SK-N-SH (cell line): ENCODE results near the gene PCGF3. TPM values are rescaled to one million over a fixed set of nuclear protein-coding genes. Genes with fewer than 3 reads are reported as not detected.

Experiments used
- CTCF ChIA-PET: fragments of 300-600, 350-600 bp; formaldehyde crosslinking; extraction: SDS; loops from one replicate; lab custom pipeline; 2021; lab: Yijun Ruan, JAX
- POLR2A ChIA-PET: fragments of 350-600 bp; sonication (Branson Sonifier 250); formaldehyde crosslinking; extraction: SDS; loops from one replicate; lab custom pipeline; 2020; ENCODE audit warnings: antibody characterized with exemption, inconsistent platforms; lab: Yijun Ruan, JAX
- DNase-seq: peaks from one replicate; pipeline ENCODE4 v3.0.0; 2012
- H2AFZ ChIP-seq: fragments of 200-600 bp; sonication (generic); 2 replicates; pipeline ENCODE4 v1.8.1; 2016; ENCODE audit warnings: antibody characterized with exemption, mild to moderate bottlenecking, low read depth
- H3F3A ChIP-seq: fragments of 200-600 bp; sonication (generic); replicated peaks from 2 replicates; pipeline ENCODE3; 2016; ENCODE audit warnings: antibody characterized with exemption, mild to moderate bottlenecking; ENCODE audit not compliant: insufficient read depth
- H3K27ac ChIP-seq, 2 experiments: fragments of 200-500 bp in 1 of 2; fragments of 200-600 bp in 1 of 2; sonication (Bioruptor generic) in 1 of 2; sonication (generic), shearing (Covaris generic) in 1 of 2; 2 replicates each; pipeline versions ENCODE4 v1.5.1 to v1.6.1; 2014 to 2016; ENCODE audit warnings: low read depth in 2 of 2, inconsistent platforms in 1 of 2, low read length in 1 of 2, mild to moderate bottlenecking in 1 of 2, mixed read lengths in 1 of 2
- H3K27me3 ChIP-seq: fragments of 200-600 bp; sonication (generic), shearing (Covaris generic); 2 replicates; pipeline ENCODE4 v1.6.1; 2016; ENCODE audit warnings: mixed run types; ENCODE audit not compliant: insufficient read depth
- H3K36me3 ChIP-seq, 2 experiments: fragments of 200-500 bp in 1 of 2; fragments of 200-600 bp in 1 of 2; sonication (Bioruptor generic) in 1 of 2; sonication (generic) in 1 of 2; replicated peaks in 1 of 2; 2 replicates each; pipeline versions ENCODE3 to v1.5.1; 2014 to 2016; ENCODE audit warnings: low read length in 1 of 2, mild to moderate bottlenecking in 1 of 2; ENCODE audit not compliant: insufficient read depth in 2 of 2, control insufficient read depth in 1 of 2
- H3K4me1 ChIP-seq, 2 experiments: fragments of 200-500 bp in 1 of 2; fragments of 200-600 bp in 1 of 2; sonication (Bioruptor generic) in 1 of 2; sonication (generic), shearing (Covaris generic) in 1 of 2; 2 replicates each; pipeline versions ENCODE4 v1.5.1 to v1.6.1; 2014 to 2016; ENCODE audit warnings: low read depth in 1 of 2, low read length in 1 of 2, mixed run types in 1 of 2; ENCODE audit not compliant: insufficient read depth in 2 of 2, control insufficient read depth in 1 of 2
- H3K4me2 ChIP-seq: fragments of 200-600 bp; sonication (generic), shearing (Covaris generic); 2 replicates; pipeline ENCODE4 v1.6.1; 2017; ENCODE audit warnings: mixed run types
- H3K4me3 ChIP-seq, 2 experiments: fragments of 200-500 bp in 1 of 2; fragments of 200-600 bp in 1 of 2; sonication (Bioruptor generic) in 1 of 2; sonication (generic), shearing (Covaris generic) in 1 of 2; 2 replicates each; pipeline versions ENCODE4 v1.5.1 to v1.8.1; 2014 to 2016; ENCODE audit warnings: low read depth in 2 of 2, inconsistent platforms in 1 of 2, low read length in 1 of 2, mild to moderate bottlenecking in 1 of 2, mixed read lengths in 1 of 2, moderate library complexity in 1 of 2
- H3K79me2 ChIP-seq: fragments of 200-600 bp; sonication (generic); 2 replicates; pipeline ENCODE4 v1.8.1; 2017; ENCODE audit warnings: mild to moderate bottlenecking; ENCODE audit not compliant: insufficient read depth
- H3K9ac ChIP-seq: fragments of 200-600 bp; sonication (generic); 2 replicates; pipeline ENCODE4 v1.6.1; 2017; ENCODE audit warnings: mixed run types
- H3K9me2 ChIP-seq: fragments of 200-600 bp; sonication (generic); 2 replicates; pipeline ENCODE4 v1.6.1; 2017; ENCODE audit warnings: mixed run types
- H3K9me3 ChIP-seq: fragments of 200-600 bp; sonication (generic); 2 replicates; pipeline ENCODE4 v1.6.1; 2017; ENCODE audit warnings: mixed run types, mild to moderate bottlenecking, moderate library complexity
- H4K20me1 ChIP-seq: fragments of 200-600 bp; sonication (generic); 2 replicates; pipeline ENCODE4 v1.6.1; 2017; ENCODE audit warnings: mild to moderate bottlenecking, mixed run types; ENCODE audit not compliant: insufficient read depth
- EZH2phosphoT487 ChIP-seq: fragments of 200-600 bp; sonication (generic); IDR thresholded peaks from 2 replicates; pipeline ENCODE4 v1.6.1; 2017; ENCODE audit warnings: low read depth, mixed run types, mild to moderate bottlenecking, antibody characterized with exemption, moderate library complexity, borderline replicate concordance
- FOSL2 ChIP-seq: IDR thresholded peaks from 2 replicates; pipeline ENCODE4 v1.4.0; 2012; ENCODE audit warnings: low read depth, mild to moderate bottlenecking, moderate library complexity, borderline replicate concordance
- GABPA ChIP-seq: IDR thresholded peaks from 2 replicates; pipeline ENCODE4 v1.4.0; 2012; ENCODE audit warnings: low read depth, mild to moderate bottlenecking
- GATA2 ChIP-seq: sonication (generic); formaldehyde crosslinking; IDR thresholded peaks from 2 replicates; pipeline ENCODE4 v1.5.0; 2020; ENCODE audit warnings: mild to moderate bottlenecking, missing genetic modification reagents
- MEF2A ChIP-seq: IDR thresholded peaks from 2 replicates; pipeline ENCODE4 v1.4.0; 2012; ENCODE audit warnings: low read depth, borderline replicate concordance
- MXI1 ChIP-seq: IDR thresholded peaks from 2 replicates; pipeline ENCODE4 v1.6.1; 2012; ENCODE audit warnings: mild to moderate bottlenecking, low read depth, low read length, improper control_type of control experiment
- NFIC ChIP-seq: IDR thresholded peaks from 2 replicates; pipeline ENCODE4 v1.4.0; 2012; ENCODE audit warnings: borderline replicate concordance
- RXRA ChIP-seq: IDR thresholded peaks from 2 replicates; pipeline ENCODE4 v1.4.0; 2012; ENCODE audit warnings: low read depth, mild to moderate bottlenecking, borderline replicate concordance
- SIN3A ChIP-seq: IDR thresholded peaks from 2 replicates; pipeline ENCODE4 v1.6.1; 2012; ENCODE audit warnings: low read depth, mild to moderate bottlenecking, low read length, moderate library complexity, borderline replicate concordance
- SMC3 ChIP-seq: IDR thresholded peaks from 2 replicates; pipeline ENCODE4 v1.6.1; 2012; ENCODE audit warnings: low read depth, low read length, improper control_type of control experiment
- TCF12 ChIP-seq: IDR thresholded peaks from 2 replicates; pipeline ENCODE4 v1.4.0; 2012
- YY1 ChIP-seq: IDR thresholded peaks from 2 replicates; pipeline ENCODE4 v1.4.0; 2012; ENCODE audit warnings: low read depth, mild to moderate bottlenecking
- WGBS: methylation state at CpG from one replicate; pipeline ENCODE4 v1.1.6; 2017; ENCODE audit warnings: low lambda C conversion rate; 5-methylcytosine and 5-hydroxymethylcytosine counted together
- polyA plus RNA-seq, 3 experiments: library from polyadenylated mRNA; depleted of rRNA; stranded (reverse); fragments of >200 nt; gene quantifications; 2 replicates each; pipeline ENCODE4 v1.2.3, GENCODE V29; 2012
- TF ChIP-seq, protein P1 (sequence below): fragments of 150-350 bp; IDR thresholded peaks from 2 replicates; pipeline ENCODE4 v1.6.1; 2017; ENCODE audit warnings: antibody characterized with exemption, low read length, low read depth, borderline replicate concordance
- TF ChIP-seq, protein P2 (sequence below): IDR thresholded peaks from 2 replicates; pipeline ENCODE4 v1.4.0; 2012; ENCODE audit warnings: low read depth, borderline replicate concordance
- TF ChIP-seq, protein P3 (sequence below): IDR thresholded peaks from 2 replicates; pipeline ENCODE4 v1.4.0; 2012; ENCODE audit warnings: low read depth, borderline replicate concordance
- TF ChIP-seq, protein P4 (sequence below): fragments of 200-600 bp; sonication (generic); IDR thresholded peaks from 2 replicates; pipeline ENCODE4 v1.6.1; 2017; ENCODE audit warnings: antibody characterized with exemption, mild to moderate bottlenecking, moderate library complexity
- TF ChIP-seq, protein P5 (sequence below): IDR thresholded peaks from 2 replicates; pipeline ENCODE4 v1.4.0; 2012; ENCODE audit warnings: low read depth

The PCGF3 gene
- polyA plus RNA-seq, 1 of the 3 experiments (the other 2 are of a cell fraction) = 44.8 TPM

DNA sequence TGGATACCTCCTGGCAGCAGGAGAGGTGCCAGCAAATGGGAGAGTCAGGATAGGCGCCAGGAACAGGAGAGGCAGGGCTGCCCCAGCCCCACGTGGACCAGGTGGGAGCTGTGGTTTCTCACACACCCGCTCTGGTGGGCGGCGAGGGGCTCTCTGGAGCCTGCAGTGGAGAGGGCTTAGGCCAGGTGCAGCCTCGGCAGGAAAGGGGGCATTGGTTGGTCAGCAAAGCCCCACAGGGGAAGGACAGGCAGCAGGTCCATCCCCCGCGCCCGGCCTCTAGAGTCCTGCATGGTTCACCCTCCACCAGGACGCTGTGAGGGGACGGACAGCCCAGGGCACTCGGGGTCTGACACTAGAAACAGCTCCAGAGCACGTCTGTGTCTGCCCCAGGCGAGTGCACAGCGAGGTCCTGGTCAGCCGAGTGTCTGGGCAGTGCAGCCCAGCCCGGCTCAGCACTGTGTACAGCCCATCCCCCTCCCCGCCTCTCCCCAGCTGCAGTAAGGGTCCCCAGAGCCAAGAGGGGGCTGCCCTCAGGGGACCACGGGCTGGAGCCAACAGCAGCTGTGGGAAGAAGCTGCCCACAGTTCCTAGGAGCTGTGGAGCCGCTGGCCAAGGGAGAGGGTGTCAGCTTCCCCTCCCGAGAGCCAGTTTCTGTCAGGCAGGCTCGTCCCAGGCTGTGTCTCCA, 39.7 kb upstream of the PCGF3 start:
- POLR2A ChIA-PET = interaction anchor here (1.2 to 1.6 kb wide), 2 partner anchors 8 to 19 kb away, joined by 4 read pairs; partner anchors contain the start of genes ATP5ME and MYL5
- TF ChIP-seq MEF2A (no peak), EZH2phosphoT487 (no peak), GABPA (no peak), GATA2 (CRISPR knock-in tag) (no peak), FOSL2 (no peak), MXI1 (no peak), RXRA (no peak), TCF12 (no peak), NFIC (no peak), SMC3 (no peak), YY1 (no peak), SIN3A (no peak)
- TF ChIP-seq, protein P1, sequence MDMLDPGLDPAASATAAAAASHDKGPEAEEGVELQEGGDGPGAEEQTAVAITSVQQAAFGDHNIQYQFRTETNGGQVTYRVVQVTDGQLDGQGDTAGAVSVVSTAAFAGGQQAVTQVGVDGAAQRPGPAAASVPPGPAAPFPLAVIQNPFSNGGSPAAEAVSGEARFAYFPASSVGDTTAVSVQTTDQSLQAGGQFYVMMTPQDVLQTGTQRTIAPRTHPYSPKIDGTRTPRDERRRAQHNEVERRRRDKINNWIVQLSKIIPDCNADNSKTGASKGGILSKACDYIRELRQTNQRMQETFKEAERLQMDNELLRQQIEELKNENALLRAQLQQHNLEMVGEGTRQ = no peak
- TF ChIP-seq, protein P2, sequence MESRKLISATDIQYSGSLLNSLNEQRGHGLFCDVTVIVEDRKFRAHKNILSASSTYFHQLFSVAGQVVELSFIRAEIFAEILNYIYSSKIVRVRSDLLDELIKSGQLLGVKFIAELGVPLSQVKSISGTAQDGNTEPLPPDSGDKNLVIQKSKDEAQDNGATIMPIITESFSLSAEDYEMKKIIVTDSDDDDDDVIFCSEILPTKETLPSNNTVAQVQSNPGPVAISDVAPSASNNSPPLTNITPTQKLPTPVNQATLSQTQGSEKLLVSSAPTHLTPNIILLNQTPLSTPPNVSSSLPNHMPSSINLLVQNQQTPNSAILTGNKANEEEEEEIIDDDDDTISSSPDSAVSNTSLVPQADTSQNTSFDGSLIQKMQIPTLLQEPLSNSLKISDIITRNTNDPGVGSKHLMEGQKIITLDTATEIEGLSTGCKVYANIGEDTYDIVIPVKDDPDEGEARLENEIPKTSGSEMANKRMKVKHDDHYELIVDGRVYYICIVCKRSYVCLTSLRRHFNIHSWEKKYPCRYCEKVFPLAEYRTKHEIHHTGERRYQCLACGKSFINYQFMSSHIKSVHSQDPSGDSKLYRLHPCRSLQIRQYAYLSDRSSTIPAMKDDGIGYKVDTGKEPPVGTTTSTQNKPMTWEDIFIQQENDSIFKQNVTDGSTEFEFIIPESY = no peak
- TF ChIP-seq, protein P3, sequence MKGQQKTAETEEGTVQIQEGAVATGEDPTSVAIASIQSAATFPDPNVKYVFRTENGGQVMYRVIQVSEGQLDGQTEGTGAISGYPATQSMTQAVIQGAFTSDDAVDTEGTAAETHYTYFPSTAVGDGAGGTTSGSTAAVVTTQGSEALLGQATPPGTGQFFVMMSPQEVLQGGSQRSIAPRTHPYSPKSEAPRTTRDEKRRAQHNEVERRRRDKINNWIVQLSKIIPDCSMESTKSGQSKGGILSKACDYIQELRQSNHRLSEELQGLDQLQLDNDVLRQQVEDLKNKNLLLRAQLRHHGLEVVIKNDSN = no peak
- TF ChIP-seq, protein P4, sequence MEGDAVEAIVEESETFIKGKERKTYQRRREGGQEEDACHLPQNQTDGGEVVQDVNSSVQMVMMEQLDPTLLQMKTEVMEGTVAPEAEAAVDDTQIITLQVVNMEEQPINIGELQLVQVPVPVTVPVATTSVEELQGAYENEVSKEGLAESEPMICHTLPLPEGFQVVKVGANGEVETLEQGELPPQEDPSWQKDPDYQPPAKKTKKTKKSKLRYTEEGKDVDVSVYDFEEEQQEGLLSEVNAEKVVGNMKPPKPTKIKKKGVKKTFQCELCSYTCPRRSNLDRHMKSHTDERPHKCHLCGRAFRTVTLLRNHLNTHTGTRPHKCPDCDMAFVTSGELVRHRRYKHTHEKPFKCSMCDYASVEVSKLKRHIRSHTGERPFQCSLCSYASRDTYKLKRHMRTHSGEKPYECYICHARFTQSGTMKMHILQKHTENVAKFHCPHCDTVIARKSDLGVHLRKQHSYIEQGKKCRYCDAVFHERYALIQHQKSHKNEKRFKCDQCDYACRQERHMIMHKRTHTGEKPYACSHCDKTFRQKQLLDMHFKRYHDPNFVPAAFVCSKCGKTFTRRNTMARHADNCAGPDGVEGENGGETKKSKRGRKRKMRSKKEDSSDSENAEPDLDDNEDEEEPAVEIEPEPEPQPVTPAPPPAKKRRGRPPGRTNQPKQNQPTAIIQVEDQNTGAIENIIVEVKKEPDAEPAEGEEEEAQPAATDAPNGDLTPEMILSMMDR = no peak
- TF ChIP-seq, protein P5, sequence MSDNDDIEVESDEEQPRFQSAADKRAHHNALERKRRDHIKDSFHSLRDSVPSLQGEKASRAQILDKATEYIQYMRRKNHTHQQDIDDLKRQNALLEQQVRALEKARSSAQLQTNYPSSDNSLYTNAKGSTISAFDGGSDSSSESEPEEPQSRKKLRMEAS = no peak
- WGBS = 56% methylated on average over 5 of the region's 22 CpGs

More for the DNA sequence above, 39.7 kb upstream of the PCGF3 start:
- Histone ChIP-seq H3K4me3 (no peak overlapping the region), H3K4me2 (no peak overlapping the region), H3F3A (no peaks in the 10 kb centered on the region), H2AFZ (no peak overlapping the region), H3K9me2 (no peaks in the 10 kb centered on the region), H3K79me2 (no peaks in the 10 kb centered on the region), H3K27ac (no peak overlapping the region; a peak in 1 of 4 replicates), H3K9ac (no peak overlapping the region), H3K36me3 (peaks cover 0 to 4% of the 10 kb centered on the region in 2 experiments), H3K4me1 (peaks cover 0 to 22% of the 10 kb centered on the region in 2 experiments; a peak in 1 of 4 replicates), H4K20me1 (no peaks in the 10 kb centered on the region), H3K9me3 (no peaks in the 10 kb centered on the region), H3K27me3 (no peaks in the 10 kb centered on the region)
- CTCF ChIA-PET = interaction anchor here (0.6 to 2.1 kb wide), 2 partner anchors 18 to 63 kb away, joined by 3 to 10 read pairs; no protein-coding TSS in a partner anchor
- DNase-seq = no peak
